OCI-LY7 (cell line): ENCODE results near the gene OSBPL3.

Experiments
- CTCF ChIP-seq: fragments of 200-600 bp; sonication (generic); conservative IDR thresholded peaks from 2 replicates; pipeline ENCODE4 v1.5.1; 2014; ENCODE audit warnings: mild to moderate bottlenecking, antibody characterized with exemption, low read length, moderate library complexity, mixed read lengths
- EZH2phosphoT487 ChIP-seq: fragments of 200-600 bp; sonication (generic); IDR thresholded peaks from 2 replicates; pipeline ENCODE4 v1.6.1; 2018; ENCODE audit warnings: low read depth, borderline replicate concordance, mild to moderate bottlenecking, mixed run types, antibody characterized with exemption, low read length, moderate library complexity, mixed read lengths

GRCh38 chr7:24830440-24831050, 149.4 kb downstream of the OSBPL3 start:
- TF ChIP-seq CTCF (no peak), EZH2phosphoT487 (no peak)
